IPS-20b (cell line): Measurements from ENCODE around the gene CFAP65.

Source experiments
- H3K27ac ChIP-seq: one replicate; pipeline ENCODE4 v1.5.1; 2013; ENCODE audit warnings: low read length
- H3K27me3 ChIP-seq: 2 replicates; pipeline ENCODE4 v1.6.1; 2013; ENCODE audit warnings: mild to moderate bottlenecking, low read length, inconsistent platforms; ENCODE audit not compliant: insufficient read depth
- H3K36me3 ChIP-seq: 2 replicates; pipeline ENCODE4 v1.6.1; 2013; ENCODE audit warnings: low read depth, mild to moderate bottlenecking, inconsistent platforms, low read length, moderate library complexity; ENCODE audit not compliant: insufficient read depth
- H3K4me1 ChIP-seq: 2 replicates; pipeline ENCODE4 v1.6.1; 2013; ENCODE audit warnings: mild to moderate bottlenecking, control low read depth, inconsistent platforms, low read length, moderate library complexity; ENCODE audit not compliant: insufficient read depth
- H3K4me3 ChIP-seq: 2 replicates; pipeline ENCODE4 v1.5.1; 2013; ENCODE audit warnings: mild to moderate bottlenecking, low read length, inconsistent platforms
- H3K9ac ChIP-seq: 2 replicates; pipeline ENCODE4 v1.6.1; 2013; ENCODE audit warnings: low read depth, mild to moderate bottlenecking, inconsistent platforms, low read length, moderate library complexity
- H3K9me3 ChIP-seq: 2 replicates; pipeline ENCODE4 v1.6.1; 2013; ENCODE audit warnings: mild to moderate bottlenecking, low read depth, low read length, inconsistent platforms; ENCODE audit not compliant: insufficient read depth

Gene CFAP65

DNA sequence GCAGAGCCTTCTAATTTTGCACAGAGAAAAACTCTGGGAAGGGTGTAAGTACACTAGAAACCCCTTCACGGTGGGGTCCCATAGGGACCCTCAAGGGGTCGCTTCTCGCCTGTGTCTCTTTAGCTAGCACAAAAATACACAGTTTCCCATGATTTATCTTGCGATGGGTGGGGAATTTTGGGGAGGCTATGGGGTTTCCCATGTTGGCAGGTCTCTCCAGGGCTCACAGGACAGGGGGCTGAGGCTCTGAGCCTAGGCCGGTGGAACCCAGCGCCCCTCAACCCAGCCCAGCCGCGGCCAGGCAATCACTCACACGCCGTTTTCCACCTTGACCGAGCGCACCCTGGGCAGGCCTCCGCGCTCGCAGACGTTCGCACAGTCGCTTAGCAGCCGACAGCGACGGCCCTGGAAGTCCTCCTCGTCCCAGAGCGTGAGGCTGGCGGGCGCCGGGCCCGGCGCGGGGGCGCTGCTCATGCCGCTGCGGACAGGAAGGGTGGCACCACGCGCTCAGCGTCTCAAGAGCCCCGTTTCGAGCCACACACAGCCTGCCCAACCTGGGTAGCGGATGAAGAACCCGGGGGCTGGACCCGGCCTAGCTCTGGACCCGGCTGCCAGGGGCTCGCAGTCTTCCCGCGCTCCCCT lies 48.5 kb downstream of the CFAP65 start:
- H3K27me3 ChIP-seq, result peaks cover 100% of the 10 kb centered on the region

DNA sequence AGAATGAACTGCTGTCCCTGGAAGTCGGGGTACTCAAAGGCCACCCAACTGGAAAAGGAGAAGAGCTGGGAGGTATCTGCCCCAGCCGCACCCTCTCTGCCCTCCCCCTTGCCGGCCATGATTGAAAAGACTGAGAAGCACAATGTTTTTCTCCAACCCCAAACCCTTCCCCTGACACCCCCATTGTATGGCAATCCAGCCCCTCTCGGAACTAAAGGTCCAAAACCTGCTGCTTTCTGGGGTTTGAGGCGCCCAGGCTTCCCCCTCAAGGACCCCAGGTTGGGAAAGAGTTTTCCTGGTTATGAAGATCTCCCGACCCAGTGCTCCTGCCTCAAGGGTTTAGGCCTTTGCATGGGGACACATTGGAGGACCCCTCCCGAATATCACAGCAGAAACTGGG lies 49.1 kb downstream of the CFAP65 start:
- H3K9ac ChIP-seq, result no peak overlapping the region
- 0 out of 2 replicates have a peak, but pooled peaks cover 2% of the 10 kb centered on the region for H3K4me1 ChIP-seq
- no peak overlapping the region for H3K4me3 ChIP-seq
- no peak overlapping the region for H3K27ac ChIP-seq
- H3K36me3 ChIP-seq, result no peaks in the 10 kb centered on the region
- H3K27me3 ChIP-seq, result peaks cover 100% of the 10 kb centered on the region
- peaks cover 5% of the 10 kb centered on the region; the same call in 1 of the 2 replicates for H3K9me3 ChIP-seq

More for the DNA sequence above, 48.5 kb downstream of the CFAP65 start:
- Histone ChIP-seq H3K36me3 (no peaks in the 10 kb centered on the region), H3K4me1 (0 out of 2 replicates have a peak, but pooled peaks cover 2% of the 10 kb centered on the region), H3K9ac (no peak overlapping the region), H3K27ac (no peak overlapping the region), H3K4me3 (no peak overlapping the region), H3K9me3 (peaks cover 5% of the 10 kb centered on the region; the same call in 1 of the 2 replicates)

DNA sequence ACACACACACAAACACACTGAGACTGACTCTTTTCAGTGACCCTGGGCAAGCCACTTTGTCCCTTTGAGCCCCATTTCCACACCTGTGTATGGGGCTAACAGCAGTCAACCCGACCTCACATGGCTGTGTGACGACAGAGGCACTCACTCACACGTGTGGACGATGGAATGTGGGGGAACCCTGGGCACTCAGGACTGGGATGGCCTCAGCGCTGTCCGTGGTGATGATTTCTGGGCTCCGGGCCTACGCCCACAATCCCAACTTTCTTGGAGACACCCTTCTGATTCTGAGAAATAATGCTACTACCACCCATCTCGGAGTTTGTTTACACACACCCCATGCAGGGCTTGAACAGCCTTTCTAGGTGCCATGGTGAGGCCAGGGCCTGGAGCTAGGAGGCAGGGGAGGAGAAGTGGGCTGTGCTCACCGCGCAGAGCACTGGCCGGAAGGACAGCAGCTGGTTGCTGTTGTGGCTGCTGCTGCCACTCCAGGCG lies 49.6 kb downstream of the CFAP65 start:
- H3K4me1 ChIP-seq, result 0 out of 2 replicates have a peak, but pooled peaks cover 2% of the 10 kb centered on the region
- H3K4me3 ChIP-seq, result no peak overlapping the region
- H3K27me3 ChIP-seq, result peaks cover 100% of the 10 kb centered on the region
- no peak overlapping the region for H3K9ac ChIP-seq
- H3K27ac ChIP-seq, result no peak overlapping the region
- H3K9me3 ChIP-seq, result peaks cover 5% of the 10 kb centered on the region; the same call in 1 of the 2 replicates
- H3K36me3 ChIP-seq, result no peaks in the 10 kb centered on the region

DNA sequence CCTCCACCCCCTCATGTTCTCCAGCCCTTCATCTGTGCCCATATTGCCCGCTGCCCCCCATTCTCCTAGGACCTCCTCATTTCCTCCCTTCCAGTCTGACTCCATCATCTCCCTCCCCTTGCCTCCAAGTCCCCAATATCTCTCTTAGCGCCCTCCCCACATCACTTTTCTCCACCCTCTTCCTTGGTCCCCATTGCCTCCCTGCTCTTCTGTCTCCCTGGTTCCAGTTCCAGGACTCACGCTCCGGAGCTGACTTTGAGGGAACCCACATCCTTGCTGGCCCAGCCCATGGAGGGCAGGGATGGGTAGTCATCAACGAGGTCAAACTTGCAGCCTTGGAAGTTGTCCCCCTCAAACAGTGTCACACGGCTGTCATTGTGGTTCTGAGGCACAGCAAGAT lies 50.7 kb downstream of the CFAP65 start:
- Histone ChIP-seq H3K36me3 (no peaks in the 10 kb centered on the region), H3K27ac (no peak overlapping the region), H3K9me3 (peaks cover 4% of the 10 kb centered on the region; the same call in 1 of the 2 replicates), H3K4me1 (0 out of 2 replicates have a peak, but pooled peaks cover 2% of the 10 kb centered on the region), H3K4me3 (no peak overlapping the region), H3K9ac (no peak overlapping the region), H3K27me3 (peaks cover 100% of the 10 kb centered on the region)

DNA sequence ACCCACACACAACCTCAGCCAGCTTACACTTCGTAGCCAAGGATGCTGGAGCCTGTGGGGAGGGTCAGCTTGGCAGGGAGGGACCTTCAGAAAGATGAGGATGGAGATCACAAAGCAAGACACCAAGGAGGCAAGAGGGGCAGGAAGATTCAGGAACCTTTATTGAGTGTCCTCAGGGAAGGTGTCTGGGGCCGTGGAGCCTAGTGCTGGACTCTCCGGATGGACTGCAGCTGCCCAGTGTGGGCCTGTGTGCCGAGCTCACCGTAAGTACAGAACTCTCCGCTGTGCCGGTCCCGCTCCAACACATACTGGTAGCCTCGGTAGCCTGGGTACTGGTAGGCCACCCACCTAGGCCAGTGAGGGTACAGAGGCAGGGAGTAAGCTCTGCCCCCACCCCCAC lies 51.3 kb downstream of the CFAP65 start:
- Histone ChIP-seq H3K27me3 (peaks cover 100% of the 10 kb centered on the region), H3K4me1 (0 out of 2 replicates have a peak, but pooled peaks cover 2% of the 10 kb centered on the region), H3K9me3 (no peaks in the 10 kb centered on the region; the same call in 1 of the 2 replicates), H3K4me3 (no peak overlapping the region), H3K27ac (no peak overlapping the region), H3K36me3 (no peaks in the 10 kb centered on the region), H3K9ac (no peak overlapping the region)

DNA sequence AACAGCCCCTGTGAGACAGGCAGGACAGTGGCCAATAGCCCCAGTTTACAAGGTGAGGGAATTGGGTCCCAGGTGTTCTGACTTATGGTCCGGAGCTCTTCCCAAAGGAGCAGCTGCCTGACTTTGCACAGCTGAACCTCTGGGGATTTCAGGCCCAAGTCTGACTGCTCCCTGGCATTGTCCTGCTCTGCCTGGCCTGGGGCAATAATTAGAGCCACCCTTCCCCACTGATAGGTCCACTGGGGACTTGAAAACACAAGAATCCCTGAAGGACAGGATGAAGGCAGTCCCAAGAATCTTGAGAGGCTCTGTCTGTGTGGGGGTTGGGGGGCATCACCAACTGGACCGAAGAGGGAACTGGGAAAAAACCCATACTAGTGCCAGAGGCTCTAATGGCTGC lies 52.7 kb downstream of the CFAP65 start:
- peaks cover 100% of the 10 kb centered on the region for H3K27me3 ChIP-seq
- 0 out of 2 replicates have a peak, but pooled peaks cover 2% of the 10 kb centered on the region for H3K4me1 ChIP-seq
- H3K4me3 ChIP-seq, result no peak overlapping the region
- H3K27ac ChIP-seq, result no peak overlapping the region
- no peak overlapping the region for H3K9ac ChIP-seq
- H3K36me3 ChIP-seq, result no peaks in the 10 kb centered on the region
- H3K9me3 ChIP-seq, result peaks cover 1% of the 10 kb centered on the region; the same call in 1 of the 2 replicates

DNA sequence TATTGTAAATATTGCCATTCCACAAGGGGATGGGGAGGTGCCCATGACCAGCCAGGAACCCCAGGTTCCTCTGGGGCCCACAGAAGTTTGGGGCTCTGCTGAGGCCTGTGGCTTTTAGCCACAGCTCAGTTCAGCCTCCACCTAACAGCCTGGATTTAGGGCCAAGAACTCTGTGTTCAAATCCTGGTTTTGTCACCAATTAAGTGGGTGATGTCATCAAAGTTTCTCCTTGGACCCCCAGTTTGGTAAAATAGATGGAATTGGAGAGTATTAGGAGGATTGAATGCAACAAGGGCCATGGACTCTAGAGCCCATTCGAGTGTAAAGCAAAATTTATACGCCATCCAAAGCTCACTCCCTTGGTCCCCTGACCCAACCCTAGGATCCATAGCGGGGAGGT lies 53.2 kb downstream of the CFAP65 start:
- H3K36me3 ChIP-seq, result no peaks in the 10 kb centered on the region
- H3K27ac ChIP-seq, result no peak overlapping the region
- peaks cover 6% of the 10 kb centered on the region; the same call in 1 of the 2 replicates for H3K9me3 ChIP-seq
- H3K27me3 ChIP-seq, result peaks cover 100% of the 10 kb centered on the region
- H3K4me3 ChIP-seq, result no peak overlapping the region
- H3K9ac ChIP-seq, result no peak overlapping the region
- no peaks in the 10 kb centered on the region for H3K4me1 ChIP-seq

DNA sequence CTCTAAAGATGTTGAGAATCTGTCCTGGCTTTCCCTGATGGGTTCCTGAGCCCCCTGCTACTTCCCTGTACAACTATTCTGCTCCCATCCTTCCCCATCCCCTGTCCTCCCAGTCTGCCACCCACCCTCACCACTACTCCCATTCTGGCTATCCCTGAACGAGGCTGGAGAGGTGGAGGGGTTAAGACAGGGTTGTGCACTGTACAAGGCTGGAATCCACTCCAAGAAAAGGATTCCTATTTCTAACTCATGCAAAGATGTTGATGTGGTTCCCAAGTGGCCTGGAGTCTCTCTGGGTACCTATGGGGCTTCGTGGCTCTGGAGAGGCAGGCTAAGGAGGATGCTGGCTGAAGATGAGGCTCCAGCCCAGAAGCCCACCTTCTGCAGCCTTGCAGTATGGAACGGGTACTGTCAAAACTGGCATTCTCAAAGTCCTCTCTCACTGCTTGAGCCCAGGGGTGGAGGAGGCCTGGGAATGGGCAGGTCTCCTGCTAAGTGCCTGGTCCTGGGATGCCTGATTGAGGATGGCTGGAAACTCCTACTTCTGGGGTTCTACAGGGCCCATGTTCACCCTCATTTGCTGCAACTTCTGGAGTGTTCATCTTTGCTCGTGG lies 55.1 kb downstream of the CFAP65 start:
- H3K9ac ChIP-seq, result no peak overlapping the region
- peaks cover 9% of the 10 kb centered on the region; the same call in 1 of the 2 replicates for H3K9me3 ChIP-seq
- no peaks in the 10 kb centered on the region for H3K36me3 ChIP-seq
- H3K27me3 ChIP-seq, result peaks cover 100% of the 10 kb centered on the region
- H3K4me3 ChIP-seq, result no peak overlapping the region
- H3K27ac ChIP-seq, result no peak overlapping the region
- H3K4me1 ChIP-seq, result no peaks in the 10 kb centered on the region

DNA sequence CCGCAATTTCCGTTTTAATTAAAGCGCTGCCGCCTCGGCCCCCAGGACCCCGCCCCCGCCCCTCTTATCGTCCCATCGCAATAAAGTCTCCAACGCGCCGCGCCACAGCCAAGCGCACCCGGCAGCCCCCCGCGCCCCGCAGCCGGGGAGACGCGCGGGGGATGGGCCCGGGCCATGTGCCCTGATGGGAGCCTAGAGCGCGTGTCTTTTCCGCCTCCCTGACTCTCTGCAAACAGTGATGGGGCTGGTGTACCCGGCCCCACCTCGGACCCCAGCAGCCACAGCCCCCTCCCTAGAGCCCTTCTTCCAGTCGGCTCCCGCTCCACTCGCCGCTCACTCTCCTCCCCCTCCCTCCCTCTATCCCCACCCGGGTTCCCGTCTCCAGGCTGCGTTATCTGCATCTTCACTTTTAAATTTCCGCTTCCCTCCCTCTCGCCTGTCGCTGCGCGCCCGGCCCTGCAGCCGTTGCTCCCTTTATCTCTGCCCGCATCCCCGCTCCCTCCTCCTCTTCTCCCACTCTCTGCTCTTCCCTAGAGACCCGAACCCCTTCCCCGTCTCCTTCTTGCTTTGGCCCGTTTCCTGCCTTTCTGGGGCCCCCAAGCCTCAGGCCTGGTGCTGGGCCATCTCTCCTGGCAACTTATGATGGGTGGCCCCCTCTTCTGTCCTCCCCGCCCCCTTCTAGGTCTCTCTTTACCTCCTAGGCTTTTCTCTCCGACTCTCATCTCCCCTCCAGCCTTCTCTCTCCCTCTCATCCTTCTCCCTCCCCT lies 55.8 kb downstream of the CFAP65 start:
- Histone ChIP-seq H3K4me1 (no peaks in the 10 kb centered on the region), H3K36me3 (no peaks in the 10 kb centered on the region), H3K4me3 (peak overlapping the region; percentile 22; the same call in 1 of the 2 replicates), H3K9me3 (peaks cover 9% of the 10 kb centered on the region; the same call in 1 of the 2 replicates), H3K9ac (no peak overlapping the region), H3K27ac (no peak overlapping the region), H3K27me3 (peaks cover 100% of the 10 kb centered on the region)

DNA sequence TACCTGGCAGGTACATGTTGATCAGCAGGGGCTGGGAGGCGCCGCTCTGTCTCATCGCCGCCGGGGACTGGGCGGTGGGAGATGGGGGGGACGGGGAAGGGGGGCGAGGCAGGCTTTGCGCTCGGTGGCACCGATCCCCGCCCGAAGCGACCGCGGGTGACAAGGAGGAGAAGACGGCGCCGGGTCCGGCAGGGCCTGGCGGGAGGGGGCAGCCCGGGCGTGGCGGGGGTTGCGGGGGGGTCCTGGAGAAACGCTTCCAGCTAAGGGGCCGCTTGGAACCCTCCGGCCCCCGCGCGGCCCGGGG lies 56.3 kb downstream of the CFAP65 start, which contains the start of gene FEV:
Gene FEV (minus strand): TSS at position 164 of the 304 bp plus-strand sequence. CDS start 109 bp downstream, at position 55.
- no peaks in the 10 kb centered on the region for H3K4me1 ChIP-seq
- H3K9me3 ChIP-seq, result peaks cover 9% of the 10 kb centered on the region; the same call in 1 of the 2 replicates
- peaks cover 99% of the 10 kb centered on the region for H3K27me3 ChIP-seq
- H3K27ac ChIP-seq, result no peak within 1 kb of the TSS
- H3K36me3 ChIP-seq, result no peaks in the 10 kb centered on the region
- H3K9ac ChIP-seq, result no peak within 1 kb of the TSS
- H3K4me3 ChIP-seq, result peak within 1 kb of the TSS; percentile 22; the same call in 1 of the 2 replicates

DNA sequence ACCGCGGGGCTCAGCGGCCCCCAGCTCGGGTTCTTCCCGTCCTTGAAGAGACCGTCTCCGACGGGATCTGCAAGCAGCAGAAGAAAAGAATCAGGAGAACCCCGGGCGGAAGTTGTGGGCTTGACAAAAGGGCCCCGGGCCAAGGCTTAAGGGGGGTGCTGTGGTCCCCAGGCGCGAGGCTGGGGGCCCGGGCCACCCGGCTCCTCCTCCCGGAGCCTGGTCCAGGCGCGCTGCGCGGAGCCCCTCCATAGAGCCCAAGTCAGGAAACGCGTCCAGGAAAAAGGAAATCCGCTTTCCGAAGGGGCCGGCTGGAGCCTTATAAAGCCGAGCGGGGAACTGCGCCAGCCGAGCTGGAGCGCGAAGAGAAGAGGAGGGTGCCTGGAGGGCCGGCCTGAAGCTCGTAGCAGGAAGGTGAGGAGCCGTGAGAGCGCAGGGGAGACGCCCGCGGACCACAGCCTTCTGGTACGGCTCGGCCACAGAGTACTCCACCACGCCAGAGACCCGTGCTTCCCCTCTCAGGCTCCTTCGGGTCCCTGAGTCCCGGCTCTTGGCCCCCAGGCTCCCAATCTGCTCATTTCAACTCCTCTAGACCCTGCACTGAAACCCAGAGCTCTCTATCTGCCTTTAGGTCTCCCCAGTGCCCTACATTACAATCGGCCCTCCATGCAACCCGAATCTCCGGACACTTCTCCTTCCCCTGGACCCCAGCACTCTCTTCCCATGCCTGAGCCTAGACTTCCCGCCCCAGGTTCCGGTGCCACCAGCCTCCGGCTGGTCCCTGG lies 56.9 kb downstream of the CFAP65 start:
- H3K9ac ChIP-seq, result no peak overlapping the region
- peaks cover 99% of the 10 kb centered on the region for H3K27me3 ChIP-seq
- H3K27ac ChIP-seq, result no peak overlapping the region
- H3K36me3 ChIP-seq, result no peaks in the 10 kb centered on the region
- peaks cover 9% of the 10 kb centered on the region; the same call in 1 of the 2 replicates for H3K9me3 ChIP-seq
- peaks cover 3% of the 10 kb centered on the region; the same call in 1 of the 2 replicates for H3K4me1 ChIP-seq
- H3K4me3 ChIP-seq, result no peak overlapping the region
